Smooth muscle cell (in vitro differentiated cells): Measurements from ENCODE around the gene SDC4. TPM values are rescaled to one million over a fixed set of nuclear protein-coding genes. Genes with fewer than 3 reads are reported as not detected.

ENCODE experiments used
- DNase-seq: peaks from one replicate; lab custom pipeline; 2025; ENCODE audit not compliant: unreplicated experiment; lab: John Stamatoyannopoulos, UW
- H2AFZ ChIP-seq: fragments of 200-600 bp; sonication (generic); 2 replicates; pipeline ENCODE4 v1.6.0; 2016; ENCODE audit warnings: antibody characterized with exemption, low read depth, mild to moderate bottlenecking
- H3F3A ChIP-seq: fragments of 200-600 bp; sonication (generic); 2 replicates; pipeline ENCODE4 v1.6.0; 2017; ENCODE audit warnings: antibody characterized with exemption, low read depth
- H3K27ac ChIP-seq: fragments of 200-600 bp; sonication (generic); 2 replicates; pipeline ENCODE4 v1.5.1; 2016; ENCODE audit warnings: low read depth, mild to moderate bottlenecking
- H3K27me3 ChIP-seq: fragments of 200-600 bp; sonication (generic); 2 replicates; pipeline ENCODE4 v1.6.1; 2016; ENCODE audit warnings: low read depth, mild to moderate bottlenecking
- H3K36me3 ChIP-seq: fragments of 200-600 bp; sonication (generic); 2 replicates; pipeline ENCODE4 v1.5.1; 2016; ENCODE audit warnings: low read depth
- H3K4me1 ChIP-seq: fragments of 200-600 bp; sonication (generic); 2 replicates; pipeline ENCODE4 v1.5.1; 2016; ENCODE audit warnings: low read depth
- H3K4me2 ChIP-seq: fragments of 200-600 bp; sonication (generic); 2 replicates; pipeline ENCODE4 v1.6.0; 2016; ENCODE audit warnings: mild to moderate bottlenecking
- H3K4me3 ChIP-seq: fragments of 200-600 bp; sonication (generic); 2 replicates; pipeline ENCODE4 v1.5.1; 2016; ENCODE audit warnings: mild to moderate bottlenecking
- H3K79me2 ChIP-seq: fragments of 200-600 bp; sonication (generic); 2 replicates; pipeline ENCODE4 v1.6.0; 2016; ENCODE audit warnings: low read depth, mild to moderate bottlenecking
- H3K9ac ChIP-seq: fragments of 200-600 bp; sonication (generic); 2 replicates; pipeline ENCODE4 v1.6.0; 2016; ENCODE audit warnings: low read depth
- H3K9me3 ChIP-seq: fragments of 200-600 bp; sonication (generic); replicated peaks from 2 replicates; pipeline ENCODE4 v1.5.1; 2016; ENCODE audit warnings: low read depth
- H4K20me1 ChIP-seq: fragments of 200-600 bp; sonication (generic); 2 replicates; pipeline ENCODE4 v1.6.0; 2016; ENCODE audit warnings: low read depth
- WGBS: methylation state at CpG from one replicate; pipeline ENCODE4 v1.1.7; 2016; ENCODE audit warnings: low lambda C conversion rate; 5-methylcytosine and 5-hydroxymethylcytosine counted together
- polyA plus RNA-seq: library from polyadenylated mRNA; unstranded; fragments of >200 nt; fragmentation: Nextera tagmentation; extraction: Ambion mirVana; gene quantifications from 2 replicates; pipeline ENCODE4 v1.2.1, GENCODE V29; 2016
- total RNA-seq: library from RNA; depleted of rRNA; stranded (reverse); fragments of >200 nt; gene quantifications from 2 replicates; pipeline ENCODE4 v1.2.3, GENCODE V29; 2014
- TF ChIP-seq, protein P1 (sequence below): fragments of 200-600 bp; sonication (generic); IDR thresholded peaks from 2 replicates; pipeline ENCODE4 v1.5.1; 2017; ENCODE audit warnings: borderline replicate concordance, mild to moderate bottlenecking, antibody characterized with exemption; ENCODE audit not compliant: insufficient read depth, poor library complexity, severe bottlenecking

SDC4 gene
- total and polyA plus RNA-seq, 2 experiments from 2014 or later: 45.0 to 70.7 TPM

DNA sequence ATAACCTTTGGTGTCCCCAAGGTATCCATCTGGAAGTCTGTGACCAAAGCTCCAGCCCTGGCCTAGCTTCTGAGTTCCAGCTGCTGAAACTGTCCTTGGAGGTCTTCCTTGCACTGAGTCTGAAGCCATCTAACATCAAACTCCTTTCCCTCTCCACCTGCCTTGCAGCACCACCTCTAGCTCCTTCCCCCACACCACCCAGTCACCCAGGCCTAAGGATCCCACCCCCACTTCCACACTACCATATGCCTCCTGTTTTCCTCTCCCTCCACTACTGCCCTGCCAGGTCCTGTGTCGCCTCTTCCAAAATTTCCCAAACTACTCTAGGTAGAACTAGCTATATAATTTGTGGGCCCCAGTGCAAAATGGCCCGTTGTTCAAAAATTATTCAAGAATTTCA lies 29.3 kb downstream of the SDC4 start:
- H3K4me1 ChIP-seq: no peaks in the 10 kb centered on the region
- H3K9me3 ChIP-seq: no peaks in the 10 kb centered on the region
- no peak overlapping the region for H3K4me2 ChIP-seq
- no peak overlapping the region for H3K9ac ChIP-seq
- DNase-seq: no peak
- WGBS: 84% methylated on average over 2 of the region's 2 CpGs
- H3K27ac ChIP-seq: no peak overlapping the region
- no peaks in the 10 kb centered on the region for H4K20me1 ChIP-seq
- H3K4me3 ChIP-seq: no peak overlapping the region
- peaks cover 2% of the 10 kb centered on the region for H3F3A ChIP-seq
- no peaks in the 10 kb centered on the region for H3K27me3 ChIP-seq
- TF ChIP-seq, protein P1, sequence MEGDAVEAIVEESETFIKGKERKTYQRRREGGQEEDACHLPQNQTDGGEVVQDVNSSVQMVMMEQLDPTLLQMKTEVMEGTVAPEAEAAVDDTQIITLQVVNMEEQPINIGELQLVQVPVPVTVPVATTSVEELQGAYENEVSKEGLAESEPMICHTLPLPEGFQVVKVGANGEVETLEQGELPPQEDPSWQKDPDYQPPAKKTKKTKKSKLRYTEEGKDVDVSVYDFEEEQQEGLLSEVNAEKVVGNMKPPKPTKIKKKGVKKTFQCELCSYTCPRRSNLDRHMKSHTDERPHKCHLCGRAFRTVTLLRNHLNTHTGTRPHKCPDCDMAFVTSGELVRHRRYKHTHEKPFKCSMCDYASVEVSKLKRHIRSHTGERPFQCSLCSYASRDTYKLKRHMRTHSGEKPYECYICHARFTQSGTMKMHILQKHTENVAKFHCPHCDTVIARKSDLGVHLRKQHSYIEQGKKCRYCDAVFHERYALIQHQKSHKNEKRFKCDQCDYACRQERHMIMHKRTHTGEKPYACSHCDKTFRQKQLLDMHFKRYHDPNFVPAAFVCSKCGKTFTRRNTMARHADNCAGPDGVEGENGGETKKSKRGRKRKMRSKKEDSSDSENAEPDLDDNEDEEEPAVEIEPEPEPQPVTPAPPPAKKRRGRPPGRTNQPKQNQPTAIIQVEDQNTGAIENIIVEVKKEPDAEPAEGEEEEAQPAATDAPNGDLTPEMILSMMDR: no peak
- H3K79me2 ChIP-seq: no peaks in the 10 kb centered on the region
- no peak overlapping the region for H2AFZ ChIP-seq
- H3K36me3 ChIP-seq: no peaks in the 10 kb centered on the region

DNA sequence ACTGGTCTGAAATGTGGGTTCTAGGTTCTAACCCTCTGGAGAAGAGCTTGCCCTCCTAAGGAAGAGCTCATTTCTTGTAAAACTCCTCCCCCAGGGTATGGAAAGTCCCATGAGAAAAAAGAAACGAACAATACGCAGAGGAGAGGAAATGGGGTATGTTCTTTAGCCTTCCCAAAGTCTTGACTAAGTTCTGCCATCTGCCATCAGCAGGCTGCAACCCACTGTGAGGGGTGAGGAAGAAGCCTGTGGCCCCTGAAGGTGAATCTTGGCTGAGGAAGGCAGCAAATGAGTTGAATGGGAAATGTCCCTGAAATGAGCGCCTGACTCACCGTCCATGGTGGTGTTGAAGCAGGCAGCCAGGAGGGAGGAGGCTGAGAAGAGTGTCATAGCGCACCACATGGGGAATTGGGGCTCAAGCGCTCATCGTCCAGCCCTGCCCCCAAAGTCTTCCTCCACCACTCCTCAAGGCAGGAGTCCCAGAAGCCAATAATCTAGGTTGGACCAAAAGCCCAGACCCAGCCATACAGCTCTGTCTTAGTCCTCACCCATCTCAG lies 29.8 kb downstream of the SDC4 start:
- no peaks in the 10 kb centered on the region for H3K9me3 ChIP-seq
- no peaks in the 10 kb centered on the region for H4K20me1 ChIP-seq
- H3F3A ChIP-seq: no peaks in the 10 kb centered on the region
- H3K79me2 ChIP-seq: no peaks in the 10 kb centered on the region
- H3K27me3 ChIP-seq: no peaks in the 10 kb centered on the region
- TF ChIP-seq, protein P1: no peak
- H2AFZ ChIP-seq: no peak overlapping the region
- DNase-seq: no peak
- no peak overlapping the region for H3K4me3 ChIP-seq
- H3K4me1 ChIP-seq: no peaks in the 10 kb centered on the region
- no peaks in the 10 kb centered on the region for H3K36me3 ChIP-seq
- H3K4me2 ChIP-seq: no peak overlapping the region
- 92% methylated on average over 7 of the region's 7 CpGs for WGBS
- H3K27ac ChIP-seq: no peak overlapping the region
- H3K9ac ChIP-seq: no peak overlapping the region

DNA sequence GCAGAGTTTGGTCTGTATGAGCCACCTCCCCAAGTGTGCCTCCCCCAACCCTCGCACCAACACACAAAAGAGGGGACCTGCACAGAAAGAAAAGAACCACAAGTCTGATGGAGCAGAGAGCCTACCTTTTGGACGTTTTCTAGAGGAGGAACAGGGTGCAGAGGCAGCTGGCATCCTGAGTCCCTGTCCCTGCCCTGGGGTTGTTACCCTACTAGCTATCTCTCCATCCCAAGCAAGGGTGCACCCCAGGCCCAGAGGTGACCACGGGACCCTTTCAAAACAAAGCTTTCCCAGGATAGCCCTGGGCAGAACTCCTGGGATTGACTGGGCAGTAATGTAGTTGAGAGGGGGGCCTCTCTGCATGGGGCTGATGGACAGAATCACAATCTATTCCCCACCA lies 30.4 kb downstream of the SDC4 start:
- no peaks in the 10 kb centered on the region for H4K20me1 ChIP-seq
- no peaks in the 10 kb centered on the region for H3K9me3 ChIP-seq
- H3K36me3 ChIP-seq: no peaks in the 10 kb centered on the region
- H3F3A ChIP-seq: no peaks in the 10 kb centered on the region
- no peak overlapping the region for H3K4me2 ChIP-seq
- 80% methylated on average over 3 of the region's 3 CpGs for WGBS
- DNase-seq: no peak
- H3K79me2 ChIP-seq: no peaks in the 10 kb centered on the region
- H3K27ac ChIP-seq: no peak overlapping the region
- H2AFZ ChIP-seq: no peak overlapping the region
- no peaks in the 10 kb centered on the region for H3K4me1 ChIP-seq
- H3K4me3 ChIP-seq: no peak overlapping the region
- TF ChIP-seq, protein P1: no peak
- no peaks in the 10 kb centered on the region for H3K27me3 ChIP-seq
- H3K9ac ChIP-seq: no peak overlapping the region
